Amniotic epithelial cell (primary cell): ENCODE measurements around the gene CCR6.
"Not testable (repeated sequence)": the region's sequence is repeated elsewhere in the genome, so short reads cannot be mapped to it uniquely, and the experiment has no call there.

Experiments used
- DNase-seq: peaks from one replicate; pipeline ENCODE4 v3.0.0-alpha.2; 2010; ENCODE audit warnings: low read depth

The CCR6 gene

GRCh38 chr6:167122827-167123657 is at the start of gene CCR6:
Gene CCR6 (plus strand): TSS chr6:167123096. CDS start chr6:167136135, 13,039 bp downstream.
- DNase-seq = no peak

DNA sequence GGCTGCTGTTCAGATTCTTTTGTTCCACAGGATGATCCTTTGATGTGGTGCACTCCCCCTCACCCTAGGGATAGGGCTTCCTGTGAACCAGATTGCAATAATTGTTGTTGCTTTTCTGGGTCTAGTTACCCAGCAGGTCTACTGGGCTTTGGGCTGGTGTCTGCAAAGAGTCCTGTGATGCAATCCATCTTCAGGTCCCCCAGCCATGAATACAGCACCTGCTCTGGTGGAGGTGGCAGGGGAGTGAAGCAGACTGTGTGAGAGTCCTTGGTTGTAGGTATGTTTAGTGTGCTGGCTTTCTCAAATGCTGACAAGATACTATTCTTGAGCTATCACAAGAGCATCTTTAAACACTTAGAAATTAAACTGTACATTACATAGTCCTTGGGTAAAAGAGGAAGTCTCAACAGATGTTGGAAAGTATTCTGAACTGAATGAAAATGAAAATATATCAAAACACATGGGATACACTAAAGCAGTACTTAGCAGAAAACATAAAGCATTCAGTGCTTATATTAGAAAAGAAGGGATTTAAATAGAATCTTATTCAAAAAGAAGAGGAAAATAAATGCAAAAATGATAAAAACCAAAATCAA is 49.1 kb upstream of the CCR6 start:
- no peak for DNase-seq

DNA sequence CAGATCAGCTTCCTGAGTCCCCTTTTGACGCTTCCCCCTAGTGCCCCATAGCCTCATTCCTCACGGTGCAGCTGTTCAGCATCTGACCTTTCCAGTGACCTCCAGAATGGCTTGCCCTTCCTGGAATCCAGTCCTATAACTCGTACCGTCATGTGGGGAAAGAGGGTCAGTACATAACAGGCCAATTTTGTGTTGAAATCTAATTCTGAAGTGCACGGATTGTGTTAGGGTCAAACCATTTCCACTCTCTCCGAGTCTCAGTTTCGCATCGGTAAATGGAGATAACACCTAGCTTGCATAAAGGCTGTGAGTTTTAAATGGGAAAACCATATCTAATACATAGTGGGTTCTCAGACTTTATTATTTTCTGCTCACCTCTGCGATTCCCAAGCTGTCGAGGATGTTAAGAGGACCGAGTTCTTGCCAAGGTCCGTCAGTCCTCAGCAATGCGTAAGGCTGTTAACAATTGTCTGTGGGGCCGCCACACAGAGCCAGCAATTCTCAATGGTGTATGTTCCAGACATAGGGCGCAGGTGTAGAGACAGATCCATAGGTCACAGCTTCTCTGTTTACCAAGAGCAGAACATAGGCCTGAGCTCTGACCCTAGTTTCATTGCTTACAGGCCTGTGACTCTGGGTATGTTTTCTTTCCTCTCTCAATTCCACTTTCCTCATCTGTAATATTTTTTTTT is 45.5 kb upstream of the CCR6 start:
- DNase-seq = no peak

GRCh38 chr6:167078745-167079144 is 44.2 kb upstream of the CCR6 start:
- DNase-seq = no peak

DNA sequence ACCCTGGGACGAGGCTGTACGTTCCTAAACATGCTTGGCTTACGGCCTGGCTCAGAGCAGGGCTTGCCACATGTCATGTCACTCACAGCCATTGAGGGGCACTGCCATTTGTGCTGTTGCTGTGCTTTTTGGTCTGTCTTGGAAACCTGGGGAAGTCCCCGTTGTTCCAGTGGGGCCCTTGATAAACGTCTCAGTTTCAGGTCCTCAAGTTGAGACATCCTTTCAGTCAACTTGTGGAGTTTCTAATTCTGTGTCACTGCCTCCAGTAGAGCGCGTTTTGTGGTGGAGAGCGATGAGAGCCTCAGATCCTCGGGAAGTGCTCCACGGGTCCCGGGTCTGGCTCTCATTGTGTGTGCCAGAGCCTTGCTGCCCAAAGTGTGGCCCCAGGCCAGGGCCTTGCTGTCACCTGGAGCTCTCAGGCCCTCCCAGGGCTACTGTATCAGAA is 43.0 kb upstream of the CCR6 start:
- DNase-seq = no peak

- no peak for DNase-seq
Observed at GRCh38 chr6:167087857-167088354, 35.0 kb upstream of the CCR6 start.

DNA sequence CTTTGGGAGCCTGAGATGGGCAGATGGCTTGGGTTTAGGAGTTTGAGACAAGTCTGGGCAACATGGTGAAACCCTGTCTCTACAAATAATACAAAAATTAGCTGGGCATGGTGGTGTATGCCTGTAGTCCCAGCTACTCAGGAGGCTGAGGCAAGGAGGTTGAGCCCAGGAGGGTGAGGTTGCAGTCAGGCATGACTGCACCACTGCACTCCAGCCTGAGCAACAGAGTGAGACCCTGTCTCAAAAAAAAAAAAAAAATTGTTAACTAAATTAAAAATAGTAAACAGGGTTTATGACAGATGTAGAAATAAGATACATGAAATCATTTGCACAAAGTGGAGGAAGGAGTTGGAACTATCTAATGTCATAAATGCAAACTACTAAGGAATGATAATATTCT is 34.2 kb upstream of the CCR6 start:
- not testable (repeated sequence) for DNase-seq

DNA sequence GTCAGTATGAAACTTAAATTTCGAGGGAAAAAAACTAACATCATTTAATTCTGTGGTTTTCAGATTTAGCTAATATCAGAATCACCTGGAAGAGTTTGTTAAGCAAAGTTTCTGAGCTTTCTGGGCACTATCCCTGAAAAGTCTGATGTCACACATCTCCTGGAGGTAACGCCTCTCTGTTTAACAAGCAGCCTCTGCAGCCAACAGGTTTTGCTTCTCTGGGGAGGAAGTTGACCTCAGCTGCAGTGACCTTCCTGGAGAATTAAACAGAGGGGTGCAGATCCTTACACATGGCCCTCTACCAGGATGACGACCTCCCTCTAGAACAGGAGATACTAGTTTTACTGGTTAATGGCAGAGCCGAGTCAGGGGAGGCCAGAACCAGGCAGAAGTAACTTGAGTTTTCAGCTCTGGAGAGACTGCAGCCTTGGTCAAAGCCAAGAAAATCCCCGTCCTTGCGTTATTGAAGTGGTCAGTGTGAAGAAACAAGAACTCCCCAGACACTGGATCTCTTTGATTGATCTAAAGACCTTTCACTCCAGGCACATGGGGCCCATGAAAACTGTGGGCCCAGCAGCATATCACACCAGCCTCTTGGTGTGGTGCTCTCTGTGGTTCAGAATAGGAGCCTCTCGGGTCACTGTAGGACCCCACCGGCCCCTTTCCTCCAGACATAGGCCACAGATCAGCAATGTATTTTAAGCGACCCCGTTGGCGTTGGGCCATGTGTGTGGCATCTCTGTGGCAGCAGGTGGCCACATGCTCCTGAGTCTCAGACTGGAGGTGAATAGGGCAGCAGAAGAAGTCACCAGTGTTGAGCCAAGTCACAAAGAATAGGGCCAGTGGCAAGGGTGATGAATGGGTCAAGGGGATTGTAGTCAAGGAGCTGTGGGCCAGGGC is 33.4 kb upstream of the CCR6 start:
- no peak for DNase-seq

GRCh38 chr6:167090171-167090570 is 32.7 kb upstream of the CCR6 start:
- DNase-seq = no peak

GRCh38 chr6:167091026-167091804 is 31.7 kb upstream of the CCR6 start:
- DNase-seq = no peak

DNA sequence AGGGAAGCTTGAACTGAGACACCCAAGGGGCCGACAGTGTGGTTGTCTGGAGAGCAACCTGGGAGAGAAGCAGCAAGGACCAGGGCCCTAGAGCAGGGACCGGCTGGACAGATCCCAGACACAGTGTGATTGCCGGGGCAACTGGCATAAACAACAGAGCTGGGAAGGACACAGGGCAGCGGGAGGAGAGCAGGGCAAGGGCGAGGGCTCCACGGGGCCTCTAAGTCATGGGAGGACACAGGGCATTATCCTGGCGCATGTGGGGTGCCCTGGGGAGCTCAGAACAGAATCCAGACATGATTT is 31.1 kb upstream of the CCR6 start:
- no peak for DNase-seq

- no peak for DNase-seq
Observed at GRCh38 chr6:167092672-167093339, 30.1 kb upstream of the CCR6 start.

DNA sequence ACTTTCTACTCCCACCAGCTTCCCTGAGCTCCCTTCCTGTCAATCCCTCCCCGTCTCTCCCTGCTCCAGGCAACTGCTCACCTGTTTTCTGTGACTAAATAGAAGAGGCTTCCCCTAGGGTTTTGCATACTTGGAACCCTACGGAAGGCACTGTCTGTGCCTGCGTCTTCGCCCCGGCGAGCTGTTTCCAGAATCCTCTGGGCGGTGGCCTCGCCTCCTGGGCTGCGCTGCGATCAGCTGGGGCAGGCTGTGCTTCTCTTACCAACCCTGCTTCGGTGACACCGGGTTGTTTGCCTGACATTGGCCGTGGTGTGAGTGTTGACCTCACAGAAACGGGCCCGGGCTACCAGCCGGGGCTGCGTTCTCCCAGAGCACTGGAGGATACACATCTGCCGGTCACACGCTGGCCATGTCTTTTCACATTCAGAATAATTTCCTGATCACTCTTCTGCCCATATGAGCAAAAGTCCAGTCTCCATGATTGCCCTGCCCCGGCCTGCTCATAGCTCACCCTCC is 29.4 kb upstream of the CCR6 start:
- no peak for DNase-seq

GRCh38 chr6:167093922-167094432 is 28.9 kb upstream of the CCR6 start:
- no peak for DNase-seq

GRCh38 chr6:167094436-167094819 is 28.5 kb upstream of the CCR6 start:
- no peak for DNase-seq

DNA sequence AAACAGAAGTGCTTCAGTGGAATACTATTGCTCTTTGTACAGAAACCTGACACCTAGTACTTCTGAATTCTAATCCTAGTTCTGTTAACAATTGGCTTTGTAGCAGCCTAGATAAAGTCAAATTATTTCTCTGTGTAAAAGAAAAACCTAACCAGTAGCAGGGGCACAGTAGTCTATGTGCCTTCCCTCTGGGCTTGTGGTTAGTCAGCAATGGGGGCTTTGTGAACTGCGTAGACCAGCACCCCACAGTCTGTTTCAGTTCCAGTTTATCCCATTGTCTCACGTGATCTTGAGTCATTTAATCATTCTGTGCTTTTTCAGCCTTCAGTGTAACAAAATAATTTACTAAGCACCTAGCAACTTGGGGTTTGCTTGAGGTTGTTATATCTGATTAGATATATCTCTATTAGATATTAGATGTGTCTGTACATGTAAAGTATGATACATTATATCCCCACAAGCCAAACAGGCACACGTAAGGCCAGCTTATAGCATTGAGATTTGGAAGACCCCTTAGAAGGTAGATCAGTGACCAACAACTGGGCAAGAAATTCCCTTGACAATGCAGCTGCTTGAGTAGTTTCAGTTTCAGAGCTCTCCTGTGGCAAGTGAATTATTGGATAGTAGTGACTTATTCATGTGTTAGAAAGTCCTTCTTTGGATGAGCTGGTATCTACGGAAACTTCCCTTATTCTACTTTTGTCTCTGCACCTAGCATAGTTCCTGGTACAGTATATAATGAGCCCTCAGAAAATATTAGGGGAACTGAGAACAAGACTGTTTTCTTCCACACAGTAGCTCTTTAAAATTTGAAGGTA is 27.9 kb upstream of the CCR6 start:
- DNase-seq = no peak

GRCh38 chr6:167095888-167096287 is 27.0 kb upstream of the CCR6 start:
- DNase-seq = no peak

- no peak for DNase-seq
Observed at GRCh38 chr6:167096991-167097390, 25.9 kb upstream of the CCR6 start.

GRCh38 chr6:167097770-167098169 is 25.1 kb upstream of the CCR6 start:
- no peak for DNase-seq
